HepG2 (cell line): ENCODE data around the gene GPR27. TPM values are rescaled to one million over a fixed set of nuclear protein-coding genes. Genes with fewer than 3 reads are reported as not detected.
A peak's percentile ranks its signal among the peaks of the same experiment; 100 is the strongest.

ENCODE experiments used
- ATAC-seq: fragments of 200-7000 bp; cut with Tn5 transposase; 3 replicates; pipeline ENCODE4 v1.9.1; 2020; ENCODE audit warnings: mild to moderate bottlenecking, moderate library complexity
- BruUV-seq: library from RNA; stranded (reverse); fragments of 400-500 nt; replicated peaks from 2 replicates; lab custom pipeline; 2021; lab: Mats Ljungman, UMichigan
- CTCF ChIA-PET: fragments of 300-600 bp; formaldehyde crosslinking; extraction: SDS; loops from one replicate; lab custom pipeline; 2021; ENCODE audit warnings: low total read pairs, inconsistent platforms, low intra/inter-chr PET ratio; lab: Yijun Ruan, JAX
- POLR2A ChIA-PET: fragments of 350-600 bp; sonication (Branson Sonifier 250); formaldehyde crosslinking; loops from one replicate; lab custom pipeline; 2020; ENCODE audit warnings: antibody characterized with exemption, inconsistent platforms; lab: Yijun Ruan, JAX
- DNase-seq: peaks from one replicate; pipeline ENCODE4 v3.0.0-alpha.2; 2015; ENCODE audit warnings: low spot score
- FAIRE-seq: peaks from 3 replicates; lab custom pipeline; 2011; peaks lifted over from hg19 to GRCh38; lab: Jason Lieb, UNC
- H2AFZ ChIP-seq: one replicate; pipeline ENCODE4 v1.6.1; 2011; ENCODE audit warnings: low read length, inconsistent platforms
- H3K27ac ChIP-seq: fragments of 300-600 bp; 3 replicates; pipeline ENCODE4 v1.8.0; 2011; ENCODE audit warnings: mixed run types, mild to moderate bottlenecking, mixed read lengths, low read length, inconsistent platforms; ENCODE audit not compliant: insufficient read depth; ENCODE audit errors: extremely low read length
- H3K27me3 ChIP-seq, 2 experiments: fragments of 200-600 bp in 1 of 2; 2 replicates in 1 of 2; 3 replicates in 1 of 2; pipeline versions ENCODE4 v1.6.0 to v1.8.0; 2011; ENCODE audit warnings: low read length in 2 of 2, mild to moderate bottlenecking in 2 of 2, moderate library complexity in 2 of 2, inconsistent platforms in 1 of 2; ENCODE audit not compliant: insufficient read depth in 2 of 2, control insufficient read depth in 1 of 2
- H3K36me3 ChIP-seq, 2 experiments: fragments of 200-600 bp in 1 of 2; replicated peaks in 1 of 2; 2 replicates in 1 of 2; 3 replicates in 1 of 2; pipeline versions ENCODE4 v1.5.1 to v1.8.0; 2011; ENCODE audit warnings: low read length in 2 of 2, inconsistent platforms in 1 of 2; ENCODE audit not compliant: insufficient read depth in 2 of 2, control insufficient read depth in 1 of 2
- H3K4me1 ChIP-seq: 2 replicates; pipeline ENCODE4 v1.5.1; 2012; ENCODE audit warnings: low read length, inconsistent platforms; ENCODE audit not compliant: insufficient read depth
- H3K4me2 ChIP-seq: 2 replicates; pipeline ENCODE4 v1.6.0; 2011; ENCODE audit warnings: low read depth, low read length, inconsistent platforms
- H3K4me3 ChIP-seq, 3 experiments: fragments of 200-600 bp in 1 of 3; sonication (generic), shearing (Covaris generic) in 1 of 3; replicated peaks in 1 of 3; 2 replicates each; pipeline ENCODE4 v1.5.1; 2011 to 2016; ENCODE audit warnings: low read length in 3 of 3, inconsistent platforms in 2 of 3, low read depth in 2 of 3, mild to moderate bottlenecking in 2 of 3, control low read depth in 1 of 3, mixed read lengths in 1 of 3; ENCODE audit not compliant: insufficient read depth in 1 of 3
- H3K79me2 ChIP-seq: one replicate; pipeline ENCODE4 v1.6.1; 2011; ENCODE audit warnings: low read length, inconsistent platforms; ENCODE audit not compliant: insufficient read depth
- H3K9ac ChIP-seq: 2 replicates; pipeline ENCODE4 v1.6.0; 2011; ENCODE audit warnings: mild to moderate bottlenecking, low read depth, low read length, inconsistent platforms; ENCODE audit not compliant: insufficient read depth
- H3K9me3 ChIP-seq: 2 replicates; pipeline ENCODE4 v1.5.1; 2012; ENCODE audit warnings: mild to moderate bottlenecking, low read length
- H4K20me1 ChIP-seq: 2 replicates; pipeline ENCODE4 v1.6.0; 2011; ENCODE audit warnings: inconsistent platforms, mild to moderate bottlenecking, low read length, moderate library complexity; ENCODE audit not compliant: insufficient read depth
- MNT ChIP-seq: fragments of 450-650 bp; IDR thresholded peaks from 2 replicates; pipeline ENCODE4 v1.6.1; 2016
- PBX3 ChIP-seq: sonication (generic); formaldehyde crosslinking; IDR thresholded peaks from 2 replicates; pipeline ENCODE4 v1.8.1; 2023; ENCODE audit warnings: missing genetic modification reagents, inconsistent platforms, borderline replicate concordance
- PLSCR1 ChIP-seq: sonication (generic); formaldehyde crosslinking; IDR thresholded peaks from 2 replicates; pipeline ENCODE4 v1.5.0; 2020; ENCODE audit warnings: missing genetic modification reagents, mild to moderate bottlenecking, borderline replicate concordance
- ZKSCAN8 ChIP-seq: IDR thresholded peaks from 2 replicates; pipeline ENCODE4 v1.6.1; 2016; ENCODE audit warnings: borderline replicate concordance, missing genetic modification reagents, missing compliant biosample characterization
- ZNF777 ChIP-seq: sonication (generic); formaldehyde crosslinking; IDR thresholded peaks from 2 replicates; pipeline ENCODE4 v1.4.0; 2020; ENCODE audit warnings: missing genetic modification reagents
- WGBS: methylation state at CpG from one replicate; pipeline ENCODE4 v1.1.6; 2017; ENCODE audit warnings: low lambda C conversion rate; 5-methylcytosine and 5-hydroxymethylcytosine counted together
- in situ Hi-C: cut with HindIII; loops from 2 replicates; pipeline ENCODE4 v1.10.0; 2017; ENCODE audit warnings: low pct_unique_long_range_greater_than_20kb; ENCODE audit not compliant: extremely low pct_ligation_motif_present
- intact Hi-C: fragments of 100-400 bp; cut with micrococcal nuclease; formaldehyde crosslinking; loops from one replicate; pipeline ENCODE4 v1.10.0; 2022; ENCODE audit not compliant: unreplicated experiment
- polyA plus RNA-seq, 8 experiments: library from polyadenylated mRNA; depleted of rRNA in 3 of 8; stranded (reverse) in 7 of 8; unstranded in 1 of 8; fragments of >200 nt; fragmentation: Illumina TruSeq in 4 of 8; extraction: Trizol in 4 of 8; gene quantifications; 2 replicates each; pipeline versions ENCODE4 v1.2.1 to v1.2.3, GENCODE V29; 2011 to 2016; ENCODE audit warnings: low read depth in 4 of 8, missing spikeins in 1 of 8, mixed read lengths in 1 of 8; ENCODE audit not compliant: insufficient read depth in 1 of 8
- total RNA-seq, 5 experiments: library from RNA; depleted of rRNA; stranded (reverse); fragments of >200 nt; fragmentation: Illumina TruSeq; extraction: Trizol; gene quantifications; 2 replicates each; pipeline ENCODE4 v1.2.3, GENCODE V29; 2016; ENCODE audit warnings: low read depth in 1 of 5

The GPR27 gene
- total and polyA plus RNA-seq, 2 of the 13 experiments (the other 11 are each of a cell fraction or from before 2014, with no cell fraction given), result not detected

GRCh38 chr3:71724584-71725270 lies 28.9 kb upstream of the GPR27 start (continued):
- TF ChIP-seq PBX3 (CRISPR knock-in tag), result no peak
- no peak for TF ChIP-seq ZKSCAN8 (CRISPR knock-in tag)
- TF ChIP-seq ZNF777 (CRISPR knock-in tag), result peak; percentile 36; the same call in 1 of the 2 replicates

GRCh38 chr3:71725271-71725991 lies 28.2 kb upstream of the GPR27 start, which contains the start of gene EIF4E3:
Gene EIF4E3 (minus strand): TSS chr3:71725402. CDS start chr3:71725367, 35 bp downstream.
- H3K4me1 ChIP-seq, result peaks cover 6% of the 10 kb centered on the region; the same call in 1 of the 2 replicates
- FAIRE-seq (no peak), DNase-seq (no peak), ATAC-seq (peak; percentile 24)
- no peaks in the 10 kb centered on the region for H3K79me2 ChIP-seq
- WGBS, result 13% methylated on average over 23 of the region's 80 CpGs
- no peak within 1 kb of the TSS for H2AFZ ChIP-seq
- H3K9me3 ChIP-seq, result no peaks in the 10 kb centered on the region
- in situ Hi-C loops, result no loop called here
- CTCF ChIA-PET, result no interaction called here
- peaks cover 8 to 53% of the 10 kb centered on the region in 2 experiments; a peak in 4 of 5 replicates for H3K27me3 ChIP-seq
- peak within 1 kb of the TSS; percentile 74 for H3K4me2 ChIP-seq
- TF ChIP-seq PLSCR1 (CRISPR knock-in tag) (no peak), MNT (peak; percentile 35; the same call in 1 of the 2 replicates)
- no TSS peak for BruUV-seq
- no peak within 1 kb of the TSS for H3K9ac ChIP-seq
- POLR2A ChIA-PET, result no interaction called here
- H4K20me1 ChIP-seq, result no peaks in the 10 kb centered on the region
- no peak within 1 kb of the TSS for H3K27ac ChIP-seq
- intact Hi-C loops, result no loop called here
- peak within 1 kb of the TSS; percentile 50 to 74 (median 62); a peak in 5 of 6 replicates for H3K4me3 ChIP-seq
- H3K36me3 ChIP-seq, result no peaks in the 10 kb centered on the region
